Upper lobe of left lung (tissue), 4 donors: ENCODE data around the gene FAM89A.

Experiments
- EP300 ChIP-seq, 4 donors: sonication (generic); formaldehyde crosslinking; IDR thresholded peaks; one replicate each; pipeline ENCODE4 v1.5.1; 2017; ENCODE audit warnings: antibody characterized with exemption in 4 of 4, control low read depth in 2 of 4
- POLR2A ChIP-seq, 4 donors: fragments of 450-650 bp; IDR thresholded peaks; one replicate each; pipeline ENCODE4 v1.5.1; 2016 to 2017; ENCODE audit warnings: antibody characterized with exemption in 4 of 4, mild to moderate bottlenecking in 2 of 4
- POLR2AphosphoS5 ChIP-seq, 2 donors: sonication (generic); formaldehyde crosslinking; IDR thresholded peaks; one replicate each; pipeline ENCODE4 v1.5.1; 2017; ENCODE audit warnings: antibody characterized with exemption in 2 of 2
- TF ChIP-seq, protein P1 (sequence below), 6 experiments: fragments of 450-650 bp in 4 of 6; fragments of 200-600 bp in 2 of 6; sonication (generic) in 2 of 6; IDR thresholded peaks; one replicate each; pipeline ENCODE4 v1.5.1; 2016 to 2019; ENCODE audit warnings: antibody characterized with exemption in 6 of 6

DNA sequence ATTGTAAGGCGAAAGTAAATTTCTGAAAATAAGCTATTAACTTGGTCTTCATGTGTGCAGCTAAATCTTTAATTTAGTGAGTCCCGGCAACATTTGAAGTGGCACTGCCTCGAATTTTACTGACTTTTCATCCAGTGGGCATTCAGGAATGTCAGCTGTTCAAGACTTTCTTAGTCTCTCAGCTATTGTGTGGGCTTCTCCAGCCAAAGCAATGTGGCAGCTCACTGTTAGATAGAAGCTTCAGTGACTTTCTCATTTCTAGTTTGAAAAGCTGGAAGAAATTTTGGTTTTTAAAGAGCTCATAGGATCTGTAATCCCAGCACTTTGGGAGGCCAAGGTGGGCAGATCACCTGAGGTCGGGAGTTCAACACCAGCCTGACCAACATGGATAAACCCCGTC is 44.3 kb upstream of the FAM89A start:
- no peak for TF ChIP-seq POLR2AphosphoS5 (IDR thresholded peaks at IDR 0.05)
- TF ChIP-seq, protein P1, sequence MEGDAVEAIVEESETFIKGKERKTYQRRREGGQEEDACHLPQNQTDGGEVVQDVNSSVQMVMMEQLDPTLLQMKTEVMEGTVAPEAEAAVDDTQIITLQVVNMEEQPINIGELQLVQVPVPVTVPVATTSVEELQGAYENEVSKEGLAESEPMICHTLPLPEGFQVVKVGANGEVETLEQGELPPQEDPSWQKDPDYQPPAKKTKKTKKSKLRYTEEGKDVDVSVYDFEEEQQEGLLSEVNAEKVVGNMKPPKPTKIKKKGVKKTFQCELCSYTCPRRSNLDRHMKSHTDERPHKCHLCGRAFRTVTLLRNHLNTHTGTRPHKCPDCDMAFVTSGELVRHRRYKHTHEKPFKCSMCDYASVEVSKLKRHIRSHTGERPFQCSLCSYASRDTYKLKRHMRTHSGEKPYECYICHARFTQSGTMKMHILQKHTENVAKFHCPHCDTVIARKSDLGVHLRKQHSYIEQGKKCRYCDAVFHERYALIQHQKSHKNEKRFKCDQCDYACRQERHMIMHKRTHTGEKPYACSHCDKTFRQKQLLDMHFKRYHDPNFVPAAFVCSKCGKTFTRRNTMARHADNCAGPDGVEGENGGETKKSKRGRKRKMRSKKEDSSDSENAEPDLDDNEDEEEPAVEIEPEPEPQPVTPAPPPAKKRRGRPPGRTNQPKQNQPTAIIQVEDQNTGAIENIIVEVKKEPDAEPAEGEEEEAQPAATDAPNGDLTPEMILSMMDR (IDR thresholded peaks at IDR 0.05) = no peak
- no peak for TF ChIP-seq POLR2A (IDR thresholded peaks at IDR 0.05)
- no peak for TF ChIP-seq EP300 (IDR thresholded peaks at IDR 0.05)
